ENCODE results near the gene SEPTIN1.

SEPTIN1 gene

DNA sequence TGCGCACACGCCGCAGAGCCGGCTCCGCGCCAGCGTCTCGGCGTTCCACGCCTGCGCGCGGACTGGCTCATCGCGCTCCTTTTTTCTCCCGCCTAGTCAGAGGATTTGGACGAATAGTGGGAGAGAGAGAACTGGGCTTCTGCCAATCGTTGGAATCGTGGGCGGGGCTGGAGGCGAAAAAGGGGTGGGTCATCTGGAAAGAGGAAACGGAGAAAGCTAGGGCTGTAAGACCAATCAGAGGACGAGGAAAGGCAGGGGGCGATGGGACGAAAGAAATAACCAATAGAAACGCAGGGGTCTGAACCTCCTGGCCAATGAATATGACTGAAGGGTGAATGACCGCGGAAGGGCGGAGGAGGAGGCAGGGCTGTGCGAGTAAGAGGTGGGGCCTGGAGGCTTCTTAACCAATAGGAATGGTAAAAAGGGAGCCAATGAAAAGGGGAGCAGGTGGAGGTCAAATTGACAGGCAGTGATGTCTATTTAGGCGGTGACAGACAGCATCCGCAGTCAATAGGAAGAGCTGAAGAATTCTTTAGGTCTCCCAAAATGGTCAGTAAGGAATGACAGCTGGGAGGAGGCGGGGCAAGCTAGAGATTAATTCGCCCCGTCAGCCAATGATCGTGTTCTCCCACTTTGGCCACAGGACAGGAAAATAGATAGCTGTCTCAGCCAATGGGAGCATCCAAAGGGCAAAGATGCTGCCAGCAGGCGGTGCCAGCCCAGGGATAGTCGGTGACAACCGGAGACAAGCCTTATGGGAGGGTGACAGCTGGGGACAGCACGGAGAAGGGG is 11.7 kb downstream of the SEPTIN1 start, which contains the start of gene TBC1D10B:
Gene TBC1D10B (minus strand): TSS at position 39 of the 792 bp plus-strand sequence. CDS start 311 bp downstream, outside the sequence.
- CTCF ChIA-PET, result interaction anchor here (0.6 to 2.1 kb wide), 12 partner anchors 11 to 305 kb away, joined by 3 to 18 read pairs (median 4); partner anchors contain the start of genes ALDOA, DCTPP1, SEPTIN1 and TBX6
- peaks cover 7% of the 10 kb centered on the region for H3K4me1 ChIP-seq (ENCODE audit: control insufficient read depth, insufficient read depth, low read length)
- no peaks in the 10 kb centered on the region for H3K9me3 ChIP-seq (ENCODE audit: control insufficient read depth, insufficient read depth, low read depth, low read length)
- peaks cover 6 to 18% of the 10 kb centered on the region in 2 experiments; a peak in 2 of 3 replicates for H3K36me3 ChIP-seq (ENCODE audit: control insufficient read depth in 2 of 2, insufficient read depth in 1 of 2, low read length in 2 of 2)
- POLR2A ChIA-PET, result interaction anchor here (0.5 to 4.2 kb wide), 32 partner anchors 9 to 305 kb away, joined by 3 to 60 read pairs (median 5); partner anchors contain the start of genes ALDOA, CD2BP2, CORO1A and DCTPP1
- H3K4me3 ChIP-seq (ENCODE audit: low read depth, low read length), result peak within 1 kb of the TSS; percentile 74
- H3K27ac ChIP-seq (ENCODE audit: extremely low read depth, low read depth, low read length), result peak within 1 kb of the TSS; percentile 78
- TF ChIP-seq ZFHX2 (tag by site-specific recombination; conservative IDR thresholded peaks at IDR 0.05), result peak; percentile 80
- TF ChIP-seq GLIS1 (tag by site-specific recombination; IDR thresholded peaks at IDR 0.05), result peak; percentile 49; the same call in 1 of the 2 replicates
- TF ChIP-seq, protein P1, sequence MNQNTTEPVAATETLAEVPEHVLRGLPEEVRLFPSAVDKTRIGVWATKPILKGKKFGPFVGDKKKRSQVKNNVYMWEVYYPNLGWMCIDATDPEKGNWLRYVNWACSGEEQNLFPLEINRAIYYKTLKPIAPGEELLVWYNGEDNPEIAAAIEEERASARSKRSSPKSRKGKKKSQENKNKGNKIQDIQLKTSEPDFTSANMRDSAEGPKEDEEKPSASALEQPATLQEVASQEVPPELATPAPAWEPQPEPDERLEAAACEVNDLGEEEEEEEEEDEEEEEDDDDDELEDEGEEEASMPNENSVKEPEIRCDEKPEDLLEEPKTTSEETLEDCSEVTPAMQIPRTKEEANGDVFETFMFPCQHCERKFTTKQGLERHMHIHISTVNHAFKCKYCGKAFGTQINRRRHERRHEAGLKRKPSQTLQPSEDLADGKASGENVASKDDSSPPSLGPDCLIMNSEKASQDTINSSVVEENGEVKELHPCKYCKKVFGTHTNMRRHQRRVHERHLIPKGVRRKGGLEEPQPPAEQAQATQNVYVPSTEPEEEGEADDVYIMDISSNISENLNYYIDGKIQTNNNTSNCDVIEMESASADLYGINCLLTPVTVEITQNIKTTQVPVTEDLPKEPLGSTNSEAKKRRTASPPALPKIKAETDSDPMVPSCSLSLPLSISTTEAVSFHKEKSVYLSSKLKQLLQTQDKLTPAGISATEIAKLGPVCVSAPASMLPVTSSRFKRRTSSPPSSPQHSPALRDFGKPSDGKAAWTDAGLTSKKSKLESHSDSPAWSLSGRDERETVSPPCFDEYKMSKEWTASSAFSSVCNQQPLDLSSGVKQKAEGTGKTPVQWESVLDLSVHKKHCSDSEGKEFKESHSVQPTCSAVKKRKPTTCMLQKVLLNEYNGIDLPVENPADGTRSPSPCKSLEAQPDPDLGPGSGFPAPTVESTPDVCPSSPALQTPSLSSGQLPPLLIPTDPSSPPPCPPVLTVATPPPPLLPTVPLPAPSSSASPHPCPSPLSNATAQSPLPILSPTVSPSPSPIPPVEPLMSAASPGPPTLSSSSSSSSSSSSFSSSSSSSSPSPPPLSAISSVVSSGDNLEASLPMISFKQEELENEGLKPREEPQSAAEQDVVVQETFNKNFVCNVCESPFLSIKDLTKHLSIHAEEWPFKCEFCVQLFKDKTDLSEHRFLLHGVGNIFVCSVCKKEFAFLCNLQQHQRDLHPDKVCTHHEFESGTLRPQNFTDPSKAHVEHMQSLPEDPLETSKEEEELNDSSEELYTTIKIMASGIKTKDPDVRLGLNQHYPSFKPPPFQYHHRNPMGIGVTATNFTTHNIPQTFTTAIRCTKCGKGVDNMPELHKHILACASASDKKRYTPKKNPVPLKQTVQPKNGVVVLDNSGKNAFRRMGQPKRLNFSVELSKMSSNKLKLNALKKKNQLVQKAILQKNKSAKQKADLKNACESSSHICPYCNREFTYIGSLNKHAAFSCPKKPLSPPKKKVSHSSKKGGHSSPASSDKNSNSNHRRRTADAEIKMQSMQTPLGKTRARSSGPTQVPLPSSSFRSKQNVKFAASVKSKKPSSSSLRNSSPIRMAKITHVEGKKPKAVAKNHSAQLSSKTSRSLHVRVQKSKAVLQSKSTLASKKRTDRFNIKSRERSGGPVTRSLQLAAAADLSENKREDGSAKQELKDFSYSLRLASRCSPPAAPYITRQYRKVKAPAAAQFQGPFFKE (tag by site-specific recombination; IDR thresholded peaks at IDR 0.05; ENCODE audit: borderline replicate concordance), result no peak
- no peak for TF ChIP-seq ZNF785 (tag by site-specific recombination; IDR thresholded peaks at IDR 0.05)
- peak; percentile 89 for TF ChIP-seq ZNF76 (tag by site-specific recombination; IDR thresholded peaks at IDR 0.05; ENCODE audit: borderline replicate concordance, low read depth)
- peak; percentile 71 for TF ChIP-seq FEZF1 (tag by site-specific recombination; IDR thresholded peaks at IDR 0.05)
- peak; percentile 92 for TF ChIP-seq ZNF561 (tag by site-specific recombination; IDR thresholded peaks at IDR 0.05; ENCODE audit: borderline replicate concordance)
- no peak for TF ChIP-seq ZNF654 (tag by site-specific recombination; IDR thresholded peaks at IDR 0.05; ENCODE audit: low read depth)
- TF ChIP-seq ZNF23 (tag by site-specific recombination; IDR thresholded peaks at IDR 0.05; ENCODE audit: borderline replicate concordance), result no peak
- TF ChIP-seq, protein P2, sequence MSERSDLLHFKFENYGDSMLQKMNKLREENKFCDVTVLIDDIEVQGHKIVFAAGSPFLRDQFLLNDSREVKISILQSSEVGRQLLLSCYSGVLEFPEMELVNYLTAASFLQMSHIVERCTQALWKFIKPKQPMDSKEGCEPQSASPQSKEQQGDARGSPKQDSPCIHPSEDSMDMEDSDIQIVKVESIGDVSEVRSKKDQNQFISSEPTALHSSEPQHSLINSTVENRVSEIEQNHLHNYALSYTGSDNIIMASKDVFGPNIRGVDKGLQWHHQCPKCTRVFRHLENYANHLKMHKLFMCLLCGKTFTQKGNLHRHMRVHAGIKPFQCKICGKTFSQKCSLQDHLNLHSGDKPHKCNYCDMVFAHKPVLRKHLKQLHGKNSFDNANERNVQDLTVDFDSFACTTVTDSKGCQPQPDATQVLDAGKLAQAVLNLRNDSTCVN (tag by site-specific recombination; optimal IDR thresholded peaks at IDR 0.05), result peak; percentile 89
- peak; percentile 99 for TF ChIP-seq SP2 (tag by site-specific recombination; IDR thresholded peaks at IDR 0.05)
- peak; percentile 38; the same call in 1 of the 2 replicates for TF ChIP-seq IKZF3 (tag by site-specific recombination; IDR thresholded peaks at IDR 0.05)
- TF ChIP-seq HIC1 (tag by site-specific recombination; IDR thresholded peaks at IDR 0.05), result peak; percentile 99
- TF ChIP-seq OVOL3 (tag by site-specific recombination; IDR thresholded peaks at IDR 0.05), result no peak
- peak; percentile 91 for TF ChIP-seq ZNF366 (tag by site-specific recombination; conservative IDR thresholded peaks at IDR 0.05)
- peak; percentile 38; the same call in 1 of the 2 replicates for TF ChIP-seq ZIC2 (tag by site-specific recombination; IDR thresholded peaks at IDR 0.05)
- TF ChIP-seq, protein P3, sequence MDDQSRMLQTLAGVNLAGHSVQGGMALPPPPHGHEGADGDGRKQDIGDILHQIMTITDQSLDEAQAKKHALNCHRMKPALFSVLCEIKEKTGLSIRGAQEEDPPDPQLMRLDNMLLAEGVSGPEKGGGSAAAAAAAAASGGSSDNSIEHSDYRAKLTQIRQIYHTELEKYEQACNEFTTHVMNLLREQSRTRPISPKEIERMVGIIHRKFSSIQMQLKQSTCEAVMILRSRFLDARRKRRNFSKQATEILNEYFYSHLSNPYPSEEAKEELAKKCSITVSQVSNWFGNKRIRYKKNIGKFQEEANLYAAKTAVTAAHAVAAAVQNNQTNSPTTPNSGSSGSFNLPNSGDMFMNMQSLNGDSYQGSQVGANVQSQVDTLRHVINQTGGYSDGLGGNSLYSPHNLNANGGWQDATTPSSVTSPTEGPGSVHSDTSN (CRISPR knock-in tag; IDR thresholded peaks at IDR 0.05), result peak; percentile 97
- no peak for TF ChIP-seq KLF7 (tag by site-specific recombination; IDR thresholded peaks at IDR 0.05; ENCODE audit: borderline replicate concordance)
- TF ChIP-seq KLF10 (tag by site-specific recombination; IDR thresholded peaks at IDR 0.05), result peak; percentile 91
- TF ChIP-seq KLF9 (tag by site-specific recombination; IDR thresholded peaks at IDR 0.05; ENCODE audit: low read depth), result 0 out of 2 replicates have a peak, but pooled peaks have one; percentile 38
- TF ChIP-seq GLIS2 (tag by site-specific recombination; IDR thresholded peaks at IDR 0.05), result peak; percentile 87; the same call in 1 of the 2 replicates
- TF ChIP-seq HOXC10 (CRISPR knock-in tag; IDR thresholded peaks at IDR 0.05), result peak; percentile 100
- peak; percentile 56 for TF ChIP-seq ZNF341 (tag by site-specific recombination; IDR thresholded peaks at IDR 0.05; ENCODE audit: low read depth)
- TF ChIP-seq ZNF335 (tag by site-specific recombination; conservative IDR thresholded peaks at IDR 0.05), result no peak
- TF ChIP-seq ZXDB (tag by site-specific recombination; IDR thresholded peaks at IDR 0.05), result peak; percentile 63
- TF ChIP-seq KLF8 (tag by site-specific recombination; IDR thresholded peaks at IDR 0.05), result peak; percentile 67; the same call in 1 of the 2 replicates
- TF ChIP-seq EGR2 (tag by site-specific recombination; IDR thresholded peaks at IDR 0.05; ENCODE audit: low read depth), result peak; percentile 91

Data from HEK293 (cell line).